Mesodermal cell (in vitro differentiated cells): ENCODE measurements around the gene COL23A1. TPM values are rescaled to one million over a fixed set of nuclear protein-coding genes. Genes with fewer than 3 reads are reported as not detected.

ENCODE experiments used
- H3K27ac ChIP-seq: 2 replicates; pipeline ENCODE4 v1.7.0; 2013; ENCODE audit warnings: mild to moderate bottlenecking, low read depth, low read length, moderate library complexity; ENCODE audit not compliant: severe bottlenecking
- H3K36me3 ChIP-seq: 2 replicates; pipeline ENCODE4 v1.7.1; 2013; ENCODE audit warnings: mild to moderate bottlenecking, low read length, moderate library complexity; ENCODE audit not compliant: control insufficient read depth, insufficient read depth
- H3K4me1 ChIP-seq: one replicate; pipeline ENCODE4 v1.7.1; 2013; ENCODE audit warnings: mild to moderate bottlenecking, low read length; ENCODE audit not compliant: insufficient read depth, control insufficient read depth, poor library complexity, severe bottlenecking
- H3K4me3 ChIP-seq: 2 replicates; pipeline ENCODE4 v1.7.0; 2013; ENCODE audit warnings: low read length, control low read depth, mild to moderate bottlenecking; ENCODE audit not compliant: insufficient read depth, poor library complexity, severe bottlenecking; ENCODE audit errors: extremely low read depth
- H3K9me3 ChIP-seq: 2 replicates; pipeline ENCODE4 v1.7.1; 2013; ENCODE audit warnings: mild to moderate bottlenecking, low read length, moderate library complexity; ENCODE audit not compliant: control insufficient read depth
- WGBS, 2 experiments: methylation state at CpG; one replicate each; pipeline ENCODE4 v1.1.5; 2013; ENCODE audit warnings: missing lambda C conversion rate in 2 of 2; ENCODE audit not compliant: insufficient coverage in 2 of 2; 5-methylcytosine and 5-hydroxymethylcytosine counted together
- polyA plus RNA-seq, 2 experiments: library from polyadenylated mRNA; stranded (reverse); fragments of 50-300 nt; gene quantifications; one replicate each; pipeline ENCODE4 v1.2.3, GENCODE V29; 2013

The COL23A1 gene
- 9.1 TPM for polyA plus RNA-seq (2013, experiment 1 of 2)
- polyA plus RNA-seq (2013, experiment 2 of 2) = 6.4 TPM

DNA sequence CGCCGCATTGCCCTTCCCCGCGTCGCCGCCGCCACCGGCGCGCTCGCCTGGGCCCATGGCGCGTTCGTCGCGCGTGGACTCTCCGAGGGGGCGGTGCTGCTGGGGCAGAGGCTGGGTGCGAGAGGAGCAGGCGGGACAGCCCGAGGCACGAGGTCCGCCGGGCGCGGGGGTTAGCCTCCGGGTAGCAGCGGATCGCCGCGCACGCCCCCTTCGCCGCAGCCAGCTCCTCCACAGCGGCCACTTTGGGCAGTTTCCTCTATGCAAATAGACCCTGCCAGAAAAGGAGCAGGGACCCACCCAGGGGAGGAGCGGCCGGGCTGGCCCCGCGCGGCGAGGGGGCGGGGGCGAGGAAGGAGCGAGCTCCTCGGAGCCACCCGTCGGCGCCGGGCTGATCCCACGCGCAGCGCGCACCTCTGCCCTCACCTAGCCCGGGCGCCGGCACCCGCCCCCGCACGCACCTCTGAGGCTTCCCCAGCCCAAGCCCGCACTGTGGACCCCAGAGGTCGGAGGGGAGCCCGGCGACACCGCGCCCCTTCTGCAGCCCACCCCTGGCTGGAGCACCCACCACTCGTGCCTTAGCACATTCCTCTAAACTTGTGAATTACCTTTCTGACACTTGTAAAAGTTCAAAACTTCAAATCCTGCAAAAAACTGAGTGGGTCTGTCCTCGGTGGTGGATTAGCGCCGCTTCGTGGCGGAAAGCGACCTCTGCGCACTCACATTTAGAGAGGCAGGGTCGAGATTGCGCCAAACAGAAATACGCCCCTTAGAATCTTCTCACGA lies at the start of gene COL23A1:
Gene COL23A1, minus strand, starts transcription at position 253 of the 783 bp plus-strand sequence.
- H3K36me3 ChIP-seq = no peaks in the 10 kb centered on the region
- H3K4me3 ChIP-seq = peak within 1 kb of the TSS; percentile 48
- no peak within 1 kb of the TSS for H3K27ac ChIP-seq
- H3K9me3 ChIP-seq = peaks cover 11% of the 10 kb centered on the region
- no peaks in the 10 kb centered on the region for H3K4me1 ChIP-seq
- WGBS, 2 experiments = 1 to 2% methylated on average over 49 to 73 of the region's 78 CpGs

DNA sequence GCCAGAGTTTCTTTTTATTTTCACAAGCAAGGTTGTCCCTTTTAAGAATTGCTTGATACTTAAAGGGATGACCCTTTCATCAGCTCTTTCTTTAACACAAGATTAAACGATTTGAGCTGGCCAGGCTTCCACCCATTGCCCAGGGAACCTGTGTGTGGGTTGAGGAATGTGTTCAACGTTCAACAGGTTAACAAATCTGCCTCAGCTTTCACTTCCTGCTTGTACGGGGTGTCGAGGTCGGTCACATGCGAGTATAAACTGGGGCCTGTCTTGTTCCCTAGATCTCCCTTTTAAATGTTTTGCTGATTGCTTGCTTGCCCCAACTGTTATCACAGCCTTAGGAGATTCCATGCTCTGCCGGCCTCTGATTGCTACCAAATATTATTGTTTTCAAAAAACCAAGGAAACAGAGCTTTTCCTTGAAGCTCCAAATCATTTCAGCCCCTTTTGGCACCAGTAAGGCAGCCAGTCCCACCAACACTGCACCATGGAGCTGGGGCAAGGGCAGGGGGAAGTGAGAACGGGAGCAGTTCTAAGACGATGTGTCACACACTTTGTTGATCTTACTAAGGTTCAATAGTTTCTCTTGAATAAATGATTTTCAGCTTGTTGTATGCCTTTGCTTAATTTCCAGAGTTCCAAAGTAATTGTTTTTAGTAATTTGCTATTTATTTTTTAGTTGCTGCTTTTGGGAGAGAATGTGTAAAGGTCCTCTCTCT lies 47.3 kb upstream of the COL23A1 start:
- H3K9me3 ChIP-seq = peaks cover 10% of the 10 kb centered on the region
- no peaks in the 10 kb centered on the region for H3K36me3 ChIP-seq
- H3K4me1 ChIP-seq = no peaks in the 10 kb centered on the region
- H3K27ac ChIP-seq = no peak overlapping the region
- WGBS, 2 experiments = 68 to 89% methylated on average over 6 to 8 of the region's 9 CpGs
- no peak overlapping the region for H3K4me3 ChIP-seq

DNA sequence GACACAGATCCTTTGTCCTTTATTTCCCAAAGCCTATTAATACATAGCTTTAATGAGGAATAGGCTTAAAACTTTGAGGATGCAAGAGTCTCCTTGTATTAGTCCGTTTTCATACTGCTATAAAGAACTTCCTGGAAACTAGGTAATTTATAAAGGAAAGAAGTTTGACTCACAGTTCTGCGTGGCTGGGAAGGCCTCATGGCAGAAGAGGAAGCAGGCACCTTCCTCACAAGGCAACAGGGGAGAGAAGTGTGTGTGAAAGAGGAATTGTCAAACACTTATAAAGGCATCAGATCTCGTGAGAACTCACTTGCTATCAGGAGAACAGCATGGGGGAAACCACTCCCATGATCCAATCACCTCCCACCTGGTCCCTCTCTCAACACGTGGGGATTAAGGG lies 42.1 kb upstream of the COL23A1 start:
- 75% methylated on average over 1 of the region's 4 CpGs; no CpG with 5 or more reads in 1 of the 2 experiments for WGBS, 2 experiments

DNA sequence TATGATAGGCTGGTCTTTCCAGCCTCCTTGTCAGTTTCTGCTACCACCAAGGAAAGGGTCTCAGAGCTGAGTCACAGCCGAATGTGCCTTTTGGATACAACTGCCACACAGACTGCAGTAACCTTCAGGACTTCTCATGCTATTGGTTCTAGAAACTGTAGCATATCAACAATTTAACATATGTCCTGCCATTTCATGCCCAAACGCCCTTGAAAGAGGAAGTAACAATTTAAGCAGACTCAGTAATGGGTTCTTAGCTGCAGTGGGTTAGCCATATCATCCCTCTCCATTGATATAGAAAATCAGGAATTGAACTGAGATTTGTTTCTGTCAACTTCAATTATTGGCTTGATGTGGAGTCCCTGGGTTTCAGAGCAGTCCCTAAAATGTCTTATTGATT lies 40.8 kb upstream of the COL23A1 start:
- Histone ChIP-seq H3K27ac (peak overlapping the region; percentile 70), H3K9me3 (no peaks in the 10 kb centered on the region), H3K4me3 (no peak overlapping the region), H3K36me3 (no peaks in the 10 kb centered on the region), H3K4me1 (peaks cover 9% of the 10 kb centered on the region)
- 78 to 80% methylated on average over 1 to 2 of the region's 2 CpGs for WGBS, 2 experiments

More for the DNA sequence above, 42.1 kb upstream of the COL23A1 start:
- H3K9me3 ChIP-seq = no peaks in the 10 kb centered on the region
- no peak overlapping the region for H3K27ac ChIP-seq
- H3K4me3 ChIP-seq = no peak overlapping the region
- no peaks in the 10 kb centered on the region for H3K36me3 ChIP-seq
- peaks cover 9% of the 10 kb centered on the region for H3K4me1 ChIP-seq

DNA sequence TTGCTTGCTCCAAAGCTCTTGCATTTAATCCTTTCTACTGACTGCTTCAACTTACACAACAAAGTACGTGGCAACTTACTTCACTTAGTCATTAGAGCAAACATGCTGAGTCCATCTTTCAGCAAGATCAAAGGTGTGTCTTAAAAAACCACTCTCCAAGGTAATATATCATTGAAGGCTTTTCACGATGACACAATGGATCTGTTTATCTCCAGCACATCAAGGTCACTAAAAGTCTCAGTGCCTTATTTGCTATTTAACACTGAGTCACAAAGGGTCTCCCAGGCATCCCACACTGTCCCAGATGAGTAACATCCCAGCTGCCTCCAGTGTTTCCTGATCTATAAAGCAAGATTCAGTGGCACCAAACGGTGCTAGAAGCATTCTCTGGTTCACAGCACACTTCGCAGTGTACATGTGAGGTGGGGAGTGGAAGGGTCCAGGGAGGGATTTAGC lies 40.3 kb upstream of the COL23A1 start:
- no peaks in the 10 kb centered on the region for H3K36me3 ChIP-seq
- H3K27ac ChIP-seq = peak overlapping the region; percentile 70
- WGBS, 2 experiments = 48 to 77% methylated on average over 3 to 4 of the region's 4 CpGs
- no peaks in the 10 kb centered on the region for H3K9me3 ChIP-seq
- H3K4me3 ChIP-seq = no peak overlapping the region
- H3K4me1 ChIP-seq = peaks cover 9% of the 10 kb centered on the region

DNA sequence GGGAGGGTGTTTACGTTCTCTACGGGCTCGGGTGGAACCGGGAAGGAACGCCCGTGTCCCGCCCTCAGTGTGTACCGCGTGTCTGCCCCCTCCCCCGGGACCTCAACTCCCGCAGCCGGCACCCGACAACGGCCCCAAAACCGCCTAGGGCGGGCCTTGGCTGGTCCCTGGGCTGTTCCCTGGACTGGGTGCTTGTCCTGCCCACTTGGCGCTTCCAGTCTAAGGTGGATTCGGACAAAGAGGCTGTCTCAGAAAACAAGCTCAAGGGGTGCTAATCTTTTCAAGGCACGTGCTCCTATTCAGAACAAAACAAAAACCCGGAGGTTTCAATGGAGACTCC lies 37.0 kb upstream of the COL23A1 start:
- WGBS, 2 experiments = 20 to 23% methylated on average over 16 to 20 of the region's 20 CpGs
- peak overlapping the region; percentile 24 for H3K27ac ChIP-seq

DNA sequence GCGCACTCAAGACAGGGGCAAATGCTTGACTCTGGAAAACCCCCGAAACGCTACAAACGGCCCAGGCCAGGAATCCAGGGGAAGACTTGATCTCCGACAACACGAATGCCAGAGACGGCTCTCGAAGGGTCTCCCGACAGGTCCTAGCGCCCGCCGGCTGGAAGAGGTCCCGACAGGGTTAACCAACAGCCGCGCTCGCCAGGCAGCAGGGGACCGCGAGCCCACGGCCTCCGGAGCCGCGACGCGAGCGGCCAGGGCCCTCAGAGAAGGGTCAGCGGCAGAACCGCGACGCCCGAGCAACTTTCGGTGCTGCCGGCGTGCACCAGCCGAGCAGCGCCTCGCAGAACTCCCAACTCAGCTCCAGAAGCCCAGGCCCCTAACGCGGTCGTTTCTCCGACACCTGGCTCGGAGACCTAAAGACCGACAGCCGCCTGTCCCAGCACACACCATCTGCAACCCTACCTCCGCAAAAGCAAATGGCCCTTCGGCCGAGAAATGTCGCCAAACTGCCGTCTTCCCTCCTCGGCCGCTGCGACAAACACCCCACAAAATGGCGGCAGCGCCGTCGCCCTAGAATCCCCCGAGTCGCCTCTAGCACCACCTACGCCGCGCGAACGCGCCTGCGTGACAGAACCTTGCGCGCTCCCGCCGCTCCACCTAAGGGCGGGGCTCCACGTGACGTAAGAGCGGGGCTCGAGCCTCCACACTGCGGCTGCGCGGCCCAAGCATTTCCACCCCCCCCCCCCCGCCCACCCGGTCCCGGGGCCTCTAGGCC lies 36.5 kb upstream of the COL23A1 start, which contains the start of gene CLK4:
Gene CLK4, minus strand, starts transcription at position 567 of the 775 bp plus-strand sequence. CDS start 3,634 bp downstream, outside the sequence.
- no peaks in the 10 kb centered on the region for H3K9me3 ChIP-seq
- H3K36me3 ChIP-seq = peaks cover 19% of the 10 kb centered on the region
- H3K4me3 ChIP-seq = peak within 1 kb of the TSS; percentile 88
- peaks cover 9% of the 10 kb centered on the region for H3K4me1 ChIP-seq
- peak within 1 kb of the TSS; percentile 89 for H3K27ac ChIP-seq
- WGBS, 2 experiments = 0% methylated on average over 61 to 63 of the region's 79 CpGs

More for the DNA sequence above, 37.0 kb upstream of the COL23A1 start:
- H3K36me3 ChIP-seq = peaks cover 13% of the 10 kb centered on the region
- peak overlapping the region; percentile 32 for H3K4me3 ChIP-seq
- H3K9me3 ChIP-seq = no peaks in the 10 kb centered on the region
- peaks cover 9% of the 10 kb centered on the region for H3K4me1 ChIP-seq

DNA sequence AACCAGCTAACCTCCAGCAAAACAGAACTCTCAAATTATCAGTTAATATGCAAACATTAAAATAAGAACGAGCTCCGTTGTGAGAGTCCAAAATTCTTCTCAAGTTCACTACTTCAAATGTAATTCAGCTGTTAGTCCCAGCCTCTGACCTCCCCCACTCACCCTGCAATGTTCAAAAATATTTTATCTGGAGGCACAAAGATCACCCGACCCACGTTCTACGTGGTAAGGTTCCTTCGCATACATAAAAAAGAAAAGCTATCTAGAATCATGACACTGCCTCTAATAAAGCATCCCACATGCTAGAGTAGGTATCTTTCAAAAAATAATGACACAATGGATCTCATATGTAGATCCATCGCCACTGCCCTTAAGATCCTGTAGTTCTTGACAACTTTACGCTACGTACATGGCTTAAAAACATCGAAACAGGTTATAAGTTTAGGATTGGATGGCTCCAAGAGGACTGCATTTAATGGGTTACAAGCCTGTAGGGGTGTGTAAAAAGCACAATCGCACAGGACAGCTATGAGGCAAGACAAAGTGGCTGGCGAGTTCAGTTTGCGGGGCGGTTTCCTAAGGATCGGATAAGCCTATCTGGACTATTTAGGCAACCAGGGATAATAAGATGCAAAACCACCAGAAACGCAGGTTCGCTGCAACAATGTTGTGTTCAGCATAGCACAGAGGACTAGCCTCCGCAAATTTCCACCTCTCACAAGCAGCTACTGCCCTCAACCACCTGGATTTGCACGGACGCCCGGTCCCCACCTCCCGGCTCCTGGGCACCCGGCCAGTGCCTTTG lies 35.7 kb upstream of the COL23A1 start:
- WGBS, 2 experiments = 0 to 1% methylated on average over 17 to 18 of the region's 23 CpGs
- Histone ChIP-seq H3K9me3 (no peaks in the 10 kb centered on the region), H3K4me3 (peak overlapping the region; percentile 88), H3K27ac (peak overlapping the region; percentile 89), H3K4me1 (peaks cover 7% of the 10 kb centered on the region), H3K36me3 (peaks cover 26% of the 10 kb centered on the region)

DNA sequence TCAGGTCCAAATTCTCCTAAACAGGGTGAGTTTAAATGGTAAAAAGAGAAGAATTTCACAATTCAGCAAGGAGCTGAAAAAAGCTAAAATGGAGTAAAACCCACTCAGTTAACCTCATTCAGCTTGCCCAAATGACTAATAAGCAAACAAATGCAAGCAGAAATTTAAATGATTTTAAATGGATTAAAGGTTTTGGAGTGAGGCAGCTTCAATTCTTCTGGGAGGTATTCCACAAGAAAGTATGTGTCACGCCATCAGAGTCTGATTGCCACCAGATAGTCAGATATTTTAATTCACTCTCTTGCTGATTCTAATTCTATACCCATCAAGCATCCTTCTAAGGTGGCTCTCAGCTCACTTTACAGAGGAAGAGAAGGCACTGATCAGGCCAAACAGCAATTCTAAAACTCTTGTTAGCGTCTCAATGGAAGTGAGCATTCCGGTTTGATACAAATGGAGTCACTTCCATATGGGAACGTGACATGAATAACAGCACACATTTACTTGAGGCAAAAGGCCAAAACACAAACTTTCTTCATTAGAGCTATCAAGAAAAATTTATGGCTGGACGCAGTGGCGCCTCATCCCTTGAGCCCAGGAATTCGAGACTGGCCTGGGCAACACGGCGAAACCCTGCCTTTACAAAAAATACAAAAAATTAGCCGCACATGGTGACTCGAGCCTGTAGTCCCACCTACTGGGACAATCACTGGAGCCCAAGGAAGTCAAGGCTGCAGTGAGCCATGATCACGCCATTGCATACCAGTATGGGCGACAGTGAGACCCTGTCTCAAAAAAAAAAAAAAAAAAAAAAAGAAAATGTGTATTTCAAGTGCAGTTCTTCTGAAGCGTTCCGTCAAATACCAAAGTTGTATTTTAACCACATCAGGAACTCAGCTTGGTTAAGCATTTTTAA lies 34.7 kb upstream of the COL23A1 start:
- H3K4me3 ChIP-seq = peak overlapping the region; percentile 88
- peaks cover 35% of the 10 kb centered on the region for H3K36me3 ChIP-seq
- no peaks in the 10 kb centered on the region for H3K9me3 ChIP-seq
- peak overlapping the region; percentile 89 for H3K27ac ChIP-seq
- no peaks in the 10 kb centered on the region for H3K4me1 ChIP-seq
- 28 to 50% methylated on average over 9 to 10 of the region's 15 CpGs for WGBS, 2 experiments
